Colonic mucosa (tissue), 4 donors: ENCODE measurements around the gene ATP8A1. TPM values are rescaled to one million over a fixed set of nuclear protein-coding genes. Genes with fewer than 3 reads are reported as not detected.

Experiments used
- DNase-seq: peaks from one replicate; pipeline ENCODE4 v3.0.0-alpha.2; 2020
- H3K27ac ChIP-seq: fragments of 200-600 bp; one replicate; pipeline ENCODE4 v1.8.0; 2021
- H3K27me3 ChIP-seq: fragments of 200-600 bp; one replicate; pipeline ENCODE4 v1.8.0; 2021
- H3K36me3 ChIP-seq: fragments of 200-600 bp; one replicate; pipeline ENCODE4 v1.8.0; 2021
- H3K4me1 ChIP-seq: fragments of 200-600 bp; one replicate; pipeline ENCODE4 v1.8.0; 2021; ENCODE audit warnings: mild to moderate bottlenecking
- H3K4me3 ChIP-seq: fragments of 200-600 bp; one replicate; pipeline ENCODE4 v1.8.0; 2021
- H3K9ac ChIP-seq, 2 donors: one replicate each; pipeline ENCODE4 v1.7.0; 2013; ENCODE audit warnings: control low read depth in 2 of 2, low read depth in 2 of 2, low read length in 2 of 2
- H3K9me3 ChIP-seq: fragments of 200-600 bp; one replicate; pipeline ENCODE4 v1.8.0; 2021
- CTCF ChIP-seq: fragments of 200-600 bp; IDR thresholded peaks from one replicate; pipeline ENCODE4 v1.8.0; 2022; ENCODE audit warnings: antibody characterized with exemption, mild to moderate bottlenecking
- intact Hi-C: fragments of 100-400 bp; cut with DNase I; formaldehyde crosslinking; loops from one replicate; pipeline ENCODE4 v1.14.1; 2022
- total RNA-seq, 2 donors: library from RNA; stranded (reverse); fragmentation: NEBNext Ultra II Directional in 1 of 2; extraction: Animal tissue kit (Norgen Biotek cat#: 25700) in 1 of 2; gene quantifications; one replicate each; pipeline ENCODE4 v1.2.1, GENCODE V29; 2021
- donor health status: healthy.
- donor health status: DM: no; HTN: no; CAD: no.
- donor health status: DM: no; HTN: no; CAD: no.

The ATP8A1 gene
- total RNA-seq, 2 donors from 2014 or later = 19.1 to 34.0 TPM

GRCh38 chr4:42605264-42605663, 51.6 kb downstream of the ATP8A1 start:
- DNase-seq = no peak
- no peaks in the 10 kb centered on the region for H3K27me3 ChIP-seq
- H3K27ac ChIP-seq = no peak overlapping the region
- H3K36me3 ChIP-seq = no peaks in the 10 kb centered on the region
- intact Hi-C loops = no loop called here
- no peak overlapping the region for H3K4me3 ChIP-seq
- H3K9ac ChIP-seq = no peak overlapping the region
- no peaks in the 10 kb centered on the region for H3K4me1 ChIP-seq
- H3K9me3 ChIP-seq = no peaks in the 10 kb centered on the region
- TF ChIP-seq CTCF = no peak

GRCh38 chr4:42603862-42604261, 53.0 kb downstream of the ATP8A1 start:
- intact Hi-C loops = no loop called here
- no peaks in the 10 kb centered on the region for H3K4me1 ChIP-seq
- TF ChIP-seq CTCF = no peak

GRCh38 chr4:42600578-42600977, 56.3 kb downstream of the ATP8A1 start:
- intact Hi-C loops = no loop called here

More at GRCh38 chr4:42603862-42604261, 53.0 kb downstream of the ATP8A1 start:
- H3K9me3 ChIP-seq = no peaks in the 10 kb centered on the region
- no peak overlapping the region for H3K27ac ChIP-seq
- H3K36me3 ChIP-seq = no peaks in the 10 kb centered on the region
- no peak overlapping the region for H3K9ac ChIP-seq
- H3K4me3 ChIP-seq = no peak overlapping the region
- no peak for DNase-seq
- H3K27me3 ChIP-seq = no peaks in the 10 kb centered on the region

GRCh38 chr4:42596918-42597317, 60.0 kb downstream of the ATP8A1 start:
- no peak for TF ChIP-seq CTCF
- no peak overlapping the region for H3K9ac ChIP-seq
- no peak overlapping the region for H3K27ac ChIP-seq
- H3K4me3 ChIP-seq = no peak overlapping the region
- H3K36me3 ChIP-seq = no peaks in the 10 kb centered on the region
- DNase-seq = no peak
- intact Hi-C loops = no loop called here
- no peaks in the 10 kb centered on the region for H3K9me3 ChIP-seq
- H3K27me3 ChIP-seq = no peaks in the 10 kb centered on the region
- H3K4me1 ChIP-seq = no peaks in the 10 kb centered on the region

More at GRCh38 chr4:42600578-42600977, 56.3 kb downstream of the ATP8A1 start:
- no peak for TF ChIP-seq CTCF
- H3K4me1 ChIP-seq = no peaks in the 10 kb centered on the region
- no peak for DNase-seq
- H3K9me3 ChIP-seq = no peaks in the 10 kb centered on the region
- no peak overlapping the region for H3K4me3 ChIP-seq
- H3K36me3 ChIP-seq = no peaks in the 10 kb centered on the region
- H3K27ac ChIP-seq = no peak overlapping the region
- no peaks in the 10 kb centered on the region for H3K27me3 ChIP-seq
- no peak overlapping the region for H3K9ac ChIP-seq

- no peaks in the 10 kb centered on the region for H3K4me1 ChIP-seq
- DNase-seq = no peak
- intact Hi-C loops = no loop called here
- TF ChIP-seq CTCF = no peak
- H3K36me3 ChIP-seq = no peaks in the 10 kb centered on the region
- H3K27me3 ChIP-seq = no peaks in the 10 kb centered on the region
- H3K27ac ChIP-seq = no peak overlapping the region
- no peak overlapping the region for H3K4me3 ChIP-seq
- no peaks in the 10 kb centered on the region for H3K9me3 ChIP-seq
- H3K9ac ChIP-seq = no peak overlapping the region
Observed at GRCh38 chr4:42594888-42595287, 62.0 kb downstream of the ATP8A1 start.

GRCh38 chr4:42588909-42589308, 68.0 kb downstream of the ATP8A1 start:
- no peaks in the 10 kb centered on the region for H3K9me3 ChIP-seq
- no peaks in the 10 kb centered on the region for H3K36me3 ChIP-seq
- DNase-seq = no peak
- no peak overlapping the region for H3K4me3 ChIP-seq
- intact Hi-C loops = no loop called here
- no peaks in the 10 kb centered on the region for H3K27me3 ChIP-seq
- no peak overlapping the region for H3K9ac ChIP-seq
- H3K4me1 ChIP-seq = no peaks in the 10 kb centered on the region
- no peak for TF ChIP-seq CTCF
- H3K27ac ChIP-seq = no peak overlapping the region
